Astrocyte of the spinal cord (primary cell): ENCODE data around the gene MEGF11.

Experiments
- DNase-seq: peaks from one replicate; pipeline ENCODE4 v3.0.0; 2011; ENCODE audit warnings: low read depth, low spot score
- H3K4me3 ChIP-seq: 2 replicates; pipeline ENCODE4 v1.5.1; 2011; ENCODE audit warnings: low read depth, mild to moderate bottlenecking, low read length, moderate library complexity
- in situ Hi-C: cut with HindIII; loops from 2 replicates; pipeline ENCODE4 v1.10.0; 2017; ENCODE audit warnings: low sequenced_read_pairs
- TF ChIP-seq, protein P1 (sequence below): IDR thresholded peaks from 2 replicates; pipeline ENCODE4 v1.5.1; 2012; ENCODE audit warnings: low read depth, mild to moderate bottlenecking, low read length, inconsistent platforms

MEGF11 gene

DNA sequence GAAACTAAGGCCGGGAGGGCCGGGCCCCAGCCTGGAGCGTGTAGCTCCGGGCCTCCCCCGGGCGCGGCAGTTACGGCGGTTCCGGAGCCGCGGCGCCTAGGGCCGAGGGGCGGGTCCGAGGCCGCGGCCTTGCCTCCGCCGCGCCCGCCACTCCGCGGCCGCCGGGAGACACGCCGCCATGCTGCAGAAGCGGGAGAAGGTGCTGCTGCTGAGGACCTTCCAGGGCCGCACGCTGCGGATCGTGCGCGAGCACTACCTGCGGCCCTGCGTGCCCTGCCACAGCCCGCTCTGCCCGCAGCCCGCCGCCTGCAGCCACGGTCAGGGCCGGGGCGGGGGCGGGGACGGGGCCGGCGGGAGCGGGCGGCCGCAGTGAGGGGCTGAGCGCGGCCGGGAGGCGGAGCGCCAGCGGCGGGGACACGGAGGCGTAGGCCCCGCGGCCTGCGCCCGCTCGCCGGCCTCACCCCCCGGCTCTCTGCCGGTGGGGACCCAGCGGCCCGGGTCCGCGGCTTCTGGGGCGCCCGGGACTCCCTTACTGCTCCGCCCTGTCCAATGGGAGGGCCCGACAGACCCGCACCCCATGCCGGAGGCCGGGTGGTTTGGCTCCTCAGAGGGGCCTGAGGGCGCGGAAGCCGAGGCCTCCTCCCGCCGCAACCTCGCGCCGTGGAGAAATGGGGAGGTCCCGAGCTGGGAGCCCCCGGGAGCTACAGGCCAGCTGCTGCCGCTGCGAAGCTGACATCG, 40.0 kb upstream of the MEGF11 start, which contains the start of gene DIS3L:
DIS3L (plus strand) TSS at position 150 of the 738 bp plus-strand sequence; CDS start at position 179, 29 bp downstream.
- peak within 1 kb of the TSS; percentile 50 for H3K4me3 ChIP-seq
- in situ Hi-C loops: no loop called here
- TF ChIP-seq, protein P1, sequence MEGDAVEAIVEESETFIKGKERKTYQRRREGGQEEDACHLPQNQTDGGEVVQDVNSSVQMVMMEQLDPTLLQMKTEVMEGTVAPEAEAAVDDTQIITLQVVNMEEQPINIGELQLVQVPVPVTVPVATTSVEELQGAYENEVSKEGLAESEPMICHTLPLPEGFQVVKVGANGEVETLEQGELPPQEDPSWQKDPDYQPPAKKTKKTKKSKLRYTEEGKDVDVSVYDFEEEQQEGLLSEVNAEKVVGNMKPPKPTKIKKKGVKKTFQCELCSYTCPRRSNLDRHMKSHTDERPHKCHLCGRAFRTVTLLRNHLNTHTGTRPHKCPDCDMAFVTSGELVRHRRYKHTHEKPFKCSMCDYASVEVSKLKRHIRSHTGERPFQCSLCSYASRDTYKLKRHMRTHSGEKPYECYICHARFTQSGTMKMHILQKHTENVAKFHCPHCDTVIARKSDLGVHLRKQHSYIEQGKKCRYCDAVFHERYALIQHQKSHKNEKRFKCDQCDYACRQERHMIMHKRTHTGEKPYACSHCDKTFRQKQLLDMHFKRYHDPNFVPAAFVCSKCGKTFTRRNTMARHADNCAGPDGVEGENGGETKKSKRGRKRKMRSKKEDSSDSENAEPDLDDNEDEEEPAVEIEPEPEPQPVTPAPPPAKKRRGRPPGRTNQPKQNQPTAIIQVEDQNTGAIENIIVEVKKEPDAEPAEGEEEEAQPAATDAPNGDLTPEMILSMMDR: no peak
- peak; percentile 43 for DNase-seq

DNA sequence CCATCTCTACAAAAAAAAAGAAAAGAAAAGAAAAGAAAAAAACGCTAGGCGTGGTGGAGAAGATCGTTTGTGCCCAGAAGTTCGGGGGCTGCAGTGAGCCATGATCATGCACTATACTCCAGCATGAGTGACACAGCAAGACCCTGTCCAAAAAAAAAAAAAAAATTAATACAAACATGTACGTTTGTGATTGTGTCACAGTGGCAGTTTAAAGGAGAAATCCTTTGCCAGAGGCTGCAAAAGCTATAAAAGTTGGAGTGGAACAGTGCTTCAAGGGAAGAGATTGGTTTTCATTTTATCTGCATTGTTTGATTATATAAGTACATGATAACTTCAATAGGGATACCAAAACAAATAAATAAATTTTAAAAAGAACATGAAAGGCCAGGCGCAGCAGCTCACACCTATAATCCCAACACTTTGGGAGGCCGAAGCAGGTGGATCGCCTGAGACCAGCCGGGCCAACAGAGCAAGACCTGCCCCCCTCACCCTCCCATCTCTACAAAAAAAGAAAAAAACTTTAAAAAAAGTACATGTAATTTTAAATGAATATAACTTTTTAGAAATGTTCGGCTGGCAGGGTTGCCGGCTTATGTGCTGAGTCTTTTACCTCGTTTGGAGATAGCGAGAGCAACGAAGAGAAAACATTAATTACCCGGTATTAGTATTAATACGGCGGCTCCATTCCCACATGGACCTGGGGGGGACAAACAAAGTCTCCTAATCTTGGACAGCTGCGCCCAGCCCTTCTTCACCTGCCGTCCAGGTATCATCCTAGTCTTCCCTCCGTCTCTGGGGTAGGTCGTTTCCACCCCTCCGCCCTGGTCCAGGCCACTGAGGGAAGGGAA, 39.2 kb upstream of the MEGF11 start:
- peak overlapping the region; percentile 50 for H3K4me3 ChIP-seq
- in situ Hi-C loops: no loop called here
- TF ChIP-seq, protein P1: no peak
- peak; percentile 1 for DNase-seq

DNA sequence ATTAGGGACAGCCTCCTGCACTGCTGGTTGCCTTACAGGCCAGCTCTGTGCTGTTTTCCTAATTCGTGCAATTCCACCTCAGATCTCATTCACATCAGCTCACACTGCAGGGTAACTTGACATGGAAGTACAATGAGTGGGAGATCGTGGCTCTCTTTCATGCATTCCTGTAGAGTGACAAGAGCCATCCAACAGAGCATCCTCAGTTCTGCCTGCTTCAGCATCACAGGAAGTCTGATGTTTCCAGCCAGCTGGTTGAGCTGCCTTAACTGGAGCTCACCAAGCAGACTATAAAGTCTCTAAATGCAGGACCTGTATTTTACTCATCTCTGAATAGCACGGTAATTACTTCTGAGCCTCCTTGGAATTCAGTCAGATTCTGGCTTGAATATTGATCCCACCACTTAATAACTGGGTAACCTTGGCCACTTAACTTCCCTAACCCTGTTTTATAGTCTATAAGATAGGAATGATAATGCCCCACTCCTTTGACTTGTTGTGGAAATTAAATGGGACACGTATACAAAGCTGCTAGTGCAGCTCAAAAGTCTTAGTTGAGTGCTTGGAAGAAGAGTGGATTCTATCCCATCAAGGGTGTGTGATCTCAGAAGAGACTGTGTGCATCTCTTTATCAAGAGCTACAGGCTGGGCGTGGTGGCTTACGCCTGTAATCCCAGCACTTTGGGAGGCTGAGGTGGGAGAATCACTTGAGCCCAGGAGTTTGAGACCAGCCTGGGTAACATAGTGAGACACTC, 38.4 kb upstream of the MEGF11 start:
- in situ Hi-C loops: no loop called here
- no peak overlapping the region for H3K4me3 ChIP-seq
- no peak for DNase-seq

DNA sequence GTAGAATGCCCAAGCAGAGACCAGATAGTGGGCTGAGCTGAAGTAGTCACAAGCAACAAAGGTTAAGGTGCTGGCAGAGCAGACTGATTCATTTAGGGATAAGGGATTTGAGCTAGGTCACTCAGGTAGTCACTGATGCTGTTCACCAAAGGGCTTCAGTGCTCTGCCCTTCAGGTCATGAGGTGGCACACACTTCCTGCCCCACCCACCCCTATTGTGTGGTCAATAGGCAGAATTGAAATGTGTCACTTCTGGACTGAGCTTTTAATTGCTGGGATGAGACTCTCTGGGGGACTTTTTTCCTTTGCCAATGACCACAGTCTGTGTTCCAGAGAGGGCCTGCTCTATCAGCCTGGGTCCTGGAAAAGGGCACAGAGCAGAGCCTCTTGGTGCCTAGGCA, 37.0 kb upstream of the MEGF11 start:
- H3K4me3 ChIP-seq: no peak overlapping the region
- no peak for DNase-seq
- TF ChIP-seq, protein P1: no peak
- in situ Hi-C loops: no loop called here

More for the DNA sequence above, 38.4 kb upstream of the MEGF11 start:
- TF ChIP-seq, protein P1: no peak

DNA sequence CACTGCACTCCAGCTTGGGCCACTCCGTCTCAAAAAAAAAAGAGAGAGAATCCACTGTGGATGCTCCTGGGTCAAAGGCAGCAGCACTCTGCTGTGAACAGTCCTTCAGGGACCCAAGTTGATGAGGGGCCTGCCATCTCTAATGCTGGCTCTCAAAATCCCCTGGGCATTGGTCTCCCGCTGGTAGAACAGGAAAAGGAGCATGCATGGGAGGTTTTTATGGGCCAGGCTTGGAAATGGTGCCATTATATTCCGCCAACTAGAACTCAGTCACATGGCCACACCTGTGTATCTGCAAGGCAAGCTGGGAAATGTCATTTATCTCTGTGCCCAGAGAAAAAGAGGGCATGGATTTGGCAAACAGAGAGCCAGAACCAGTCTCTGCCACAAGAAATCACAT, 36.5 kb upstream of the MEGF11 start:
- DNase-seq: no peak
- H3K4me3 ChIP-seq: no peak overlapping the region
- in situ Hi-C loops: no loop called here
- TF ChIP-seq, protein P1: no peak

DNA sequence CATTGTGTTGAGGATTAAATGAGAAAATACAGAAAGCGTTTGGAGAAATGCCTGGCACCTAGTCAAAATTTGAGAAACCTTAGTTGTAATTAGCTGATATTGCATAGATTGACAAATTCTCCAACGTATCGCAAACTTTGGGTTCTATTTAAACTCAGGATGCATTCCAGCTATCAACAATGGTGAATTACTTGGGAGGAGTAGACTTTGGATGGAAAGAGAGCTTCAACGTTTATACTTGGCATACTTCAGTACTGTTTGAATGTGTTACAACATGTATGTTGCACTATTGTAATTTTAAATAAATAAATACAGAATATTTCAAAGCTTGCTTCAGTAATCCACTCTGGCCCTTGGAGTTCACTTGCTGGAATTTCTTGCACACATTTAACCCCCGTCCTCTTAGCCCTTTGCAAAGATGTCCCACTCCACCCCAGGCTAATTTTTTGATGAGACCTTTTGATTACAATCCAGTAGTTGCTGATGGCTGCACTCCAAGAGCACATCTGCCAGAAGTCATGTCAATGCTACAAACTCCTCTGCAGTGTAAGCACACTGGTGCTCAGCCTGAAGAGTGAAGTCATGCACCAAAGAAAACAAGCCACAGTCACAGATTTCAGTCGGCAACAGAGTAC, 35.1 kb upstream of the MEGF11 start:
- no peak overlapping the region for H3K4me3 ChIP-seq
- peak; percentile 1 for DNase-seq
- TF ChIP-seq, protein P1: no peak
- in situ Hi-C loops: no loop called here
